Activated CD4-positive, alpha-beta memory T cell treated with anti-CD3 and anti-CD28 coated beads, Interleukin-2, amount 10 ng/mL, durations not matched to agents 7 days and 5 days (primary cell): Measurements from ENCODE around the gene NUP88. TPM values are rescaled to one million over a fixed set of nuclear protein-coding genes. Genes with fewer than 3 reads are reported as not detected.
"Not testable (repeated sequence)": the region's sequence is repeated elsewhere in the genome, so short reads cannot be mapped to it uniquely, and the experiment has no call there.

Experiments used
- CTCF ChIA-PET: fragments of 350-600 bp; sonication (Branson Sonifier 250); formaldehyde crosslinking; loops from one replicate; lab custom pipeline; 2021; ENCODE audit warnings: antibody characterized with exemption, inconsistent platforms; lab: Charles Lee
- POLR2A ChIA-PET: fragments of 350-600 bp; sonication (Branson Sonifier 250); formaldehyde crosslinking; loops from one replicate; lab custom pipeline; 2021; ENCODE audit warnings: antibody characterized with exemption; lab: Charles Lee
- DNase-seq: peaks from one replicate; pipeline ENCODE4 v3.0.0-alpha.2; 2020
- H3K27ac Mint-ChIP-seq: one replicate; pipeline ENCODE4 v1.8.0; 2021; ENCODE audit warnings: mild to moderate bottlenecking, mixed read lengths
- H3K27me3 Mint-ChIP-seq: one replicate; pipeline ENCODE4 v1.8.0; 2021; ENCODE audit warnings: mixed read lengths
- H3K36me3 Mint-ChIP-seq: one replicate; pipeline ENCODE4 v1.8.0; 2021; ENCODE audit warnings: low read depth, mixed read lengths
- H3K4me1 Mint-ChIP-seq: one replicate; pipeline ENCODE4 v1.8.0; 2021; ENCODE audit warnings: mixed read lengths
- H3K4me3 Mint-ChIP-seq: one replicate; pipeline ENCODE4 v1.8.0; 2021; ENCODE audit warnings: mild to moderate bottlenecking, mixed read lengths
- H3K9me3 Mint-ChIP-seq: one replicate; pipeline ENCODE4 v1.8.0; 2021; ENCODE audit warnings: mixed read lengths
- total RNA-seq, 2 experiments: library from RNA; stranded (reverse); gene quantifications; one replicate each; pipeline ENCODE4 v1.2.3, GENCODE V29; 2021

Gene NUP88
- total RNA-seq, 2 experiments from 2014 or later, result 80.6 to 85.9 TPM

- POLR2A ChIA-PET, result interaction anchor here (0.6 to 6.6 kb wide), 6 partner anchors 9 to 51 kb away, joined by 3 to 77 read pairs (median 4); partner anchors contain the start of genes MIS12, NUP88 and RPAIN
- DNase-seq, result peak; percentile 34
- not testable (repeated sequence) for H3K9me3 Mint-ChIP-seq, H3K27me3 Mint-ChIP-seq
- Mint-ChIP-seq H3K4me1 (peaks cover 48% of the 10 kb centered on the region), H3K27ac (peak overlapping the region; percentile 68), H3K36me3 (peaks cover 66% of the 10 kb centered on the region), H3K4me3 (peak overlapping the region; percentile 21)
- CTCF ChIA-PET, result interaction anchor here (1.1 to 1.4 kb wide), 2 partner anchors 16 to 50 kb away, joined by 3 to 5 read pairs; partner anchors contain the start of genes DERL2, NUP88 and RPAIN
Observed at GRCh38 chr17:5435781-5436315, 16.4 kb upstream of the NUP88 start.

GRCh38 chr17:5434984-5435383 is 15.5 kb upstream of the NUP88 start:
- peak overlapping the region; percentile 40 for H3K27ac Mint-ChIP-seq
- peaks cover 48% of the 10 kb centered on the region for H3K4me1 Mint-ChIP-seq
- peaks cover 71% of the 10 kb centered on the region for H3K36me3 Mint-ChIP-seq
- CTCF ChIA-PET, result interaction anchor here (1.1 kb wide), 1 partner anchor 16 kb away, joined by 5 read pairs; the partner anchor contains the start of genes NUP88 and RPAIN
- no peak for DNase-seq
- no peaks in the 10 kb centered on the region for H3K9me3 Mint-ChIP-seq
- H3K4me3 Mint-ChIP-seq, result no peak overlapping the region
- no peaks in the 10 kb centered on the region for H3K27me3 Mint-ChIP-seq
- POLR2A ChIA-PET, result interaction anchor here (1.0 to 6.6 kb wide), 3 partner anchors 8 to 20 kb away, joined by 3 to 77 read pairs (median 12); partner anchors contain the start of genes NUP88 and RPAIN

- Mint-ChIP-seq H3K9me3 (no peaks in the 10 kb centered on the region), H3K4me3 (no peak overlapping the region), H3K27ac (peak overlapping the region; percentile 2), H3K4me1 (peaks cover 26% of the 10 kb centered on the region), H3K27me3 (no peaks in the 10 kb centered on the region), H3K36me3 (peaks cover 81% of the 10 kb centered on the region)
- CTCF ChIA-PET, result no interaction called here
- DNase-seq, result no peak
- POLR2A ChIA-PET, result interaction anchor here (7.4 kb wide), 1 partner anchor 13 kb away, joined by 35 read pairs; the partner anchor contains the start of genes NUP88 and RPAIN
Observed at GRCh38 chr17:5431949-5432556, 12.6 kb upstream of the NUP88 start.

DNA sequence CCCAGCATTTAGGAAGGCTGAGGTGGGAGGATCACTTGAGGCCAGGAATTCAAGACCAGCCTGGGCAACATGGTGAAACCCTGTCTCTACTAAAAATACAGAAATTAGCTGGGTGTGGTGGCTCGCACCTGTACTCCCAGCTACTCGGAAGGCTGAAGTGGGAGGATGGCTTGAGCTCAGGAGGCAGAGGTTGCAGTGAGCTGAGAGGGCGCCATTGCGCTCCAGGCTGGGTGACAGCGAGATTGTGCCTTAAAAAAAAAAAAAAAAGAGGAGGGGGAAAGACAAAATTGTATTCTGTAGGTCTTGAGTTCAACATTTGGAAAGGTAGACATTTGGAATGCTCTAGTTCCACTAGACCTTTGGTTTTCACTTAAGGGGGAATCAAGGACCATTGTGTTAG is 11.8 kb upstream of the NUP88 start:
- H3K27ac Mint-ChIP-seq, DNase-seq, H3K4me3 Mint-ChIP-seq, H3K27me3 Mint-ChIP-seq, H3K9me3 Mint-ChIP-seq: not testable (repeated sequence)
- Mint-ChIP-seq H3K4me1 (peaks cover 18% of the 10 kb centered on the region), H3K36me3 (peaks cover 74% of the 10 kb centered on the region)
- CTCF ChIA-PET, result interaction anchor here (0.9 to 1.9 kb wide), 2 partner anchors 8 to 39 kb away, joined by 3 to 7 read pairs; partner anchors contain the start of gene C1QBP
- POLR2A ChIA-PET, result interaction anchor here (7.4 kb wide), 1 partner anchor 12 kb away, joined by 35 read pairs; the partner anchor contains the start of genes NUP88 and RPAIN

- CTCF ChIA-PET, result interaction anchor here (0.9 to 1.9 kb wide), 2 partner anchors 9 to 39 kb away, joined by 3 to 7 read pairs; partner anchors contain the start of gene C1QBP
- Mint-ChIP-seq H3K4me3 (no peak overlapping the region), H3K36me3 (peaks cover 78% of the 10 kb centered on the region), H3K9me3 (no peaks in the 10 kb centered on the region), H3K27me3 (no peaks in the 10 kb centered on the region), H3K27ac (peak overlapping the region; percentile 46), H3K4me1 (peaks cover 14% of the 10 kb centered on the region)
- DNase-seq, result no peak
- POLR2A ChIA-PET, result interaction anchor here (7.4 kb wide), 1 partner anchor 12 kb away, joined by 35 read pairs; the partner anchor contains the start of genes NUP88 and RPAIN
Observed at GRCh38 chr17:5430413-5430999, 11.0 kb upstream of the NUP88 start.

GRCh38 chr17:5429191-5429887 is 9.9 kb upstream of the NUP88 start:
- Mint-ChIP-seq H3K27ac (peak overlapping the region; percentile 9), H3K4me3 (no peak overlapping the region), H3K36me3 (peaks cover 78% of the 10 kb centered on the region), H3K9me3 (no peaks in the 10 kb centered on the region), H3K4me1 (peaks cover 10% of the 10 kb centered on the region), H3K27me3 (no peaks in the 10 kb centered on the region)
- CTCF ChIA-PET, result interaction anchor here (0.6 kb wide), 1 partner anchor 183 kb away, joined by 5 read pairs; no protein-coding TSS in a partner anchor
- no peak for DNase-seq
- POLR2A ChIA-PET, result interaction anchor here (0.9 to 7.4 kb wide), 2 partner anchors 11 to 39 kb away, joined by 3 to 35 read pairs; partner anchors contain the start of genes DHX33, NUP88 and RPAIN

DNA sequence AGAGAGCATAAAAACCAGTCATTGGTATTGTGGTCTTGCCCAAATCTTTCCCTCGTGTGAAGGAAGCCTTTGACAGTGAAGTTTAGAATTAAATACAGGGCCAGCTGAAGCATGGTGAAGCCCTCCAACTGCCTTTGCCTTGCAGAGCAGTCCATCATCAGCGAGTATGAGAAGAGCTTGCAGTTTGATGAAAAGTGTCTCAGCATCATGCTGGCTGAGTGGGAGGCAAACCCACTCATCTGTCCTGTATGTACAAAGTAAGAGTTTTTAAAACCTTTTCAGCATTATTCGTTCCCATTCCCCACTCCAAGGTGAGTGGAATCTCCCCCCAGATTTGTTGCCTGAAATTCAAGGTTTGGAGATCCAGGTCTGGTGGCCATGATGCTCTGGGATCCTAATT is 6.4 kb upstream of the NUP88 start:
- Mint-ChIP-seq H3K9me3 (no peaks in the 10 kb centered on the region), H3K27me3 (no peaks in the 10 kb centered on the region), H3K36me3 (peaks cover 67% of the 10 kb centered on the region), H3K4me1 (peaks cover 26% of the 10 kb centered on the region), H3K4me3 (no peak overlapping the region), H3K27ac (no peak overlapping the region)
- CTCF ChIA-PET, result interaction anchor here (0.6 to 3.6 kb wide), 2 partner anchors 14 to 26 kb away, joined by 4 to 25 read pairs; partner anchors contain the start of gene C1QBP
- DNase-seq, result no peak
- POLR2A ChIA-PET, result interaction anchor here (3.0 kb wide), 1 partner anchor 11 kb away, joined by 12 read pairs; no protein-coding TSS in a partner anchor

DNA sequence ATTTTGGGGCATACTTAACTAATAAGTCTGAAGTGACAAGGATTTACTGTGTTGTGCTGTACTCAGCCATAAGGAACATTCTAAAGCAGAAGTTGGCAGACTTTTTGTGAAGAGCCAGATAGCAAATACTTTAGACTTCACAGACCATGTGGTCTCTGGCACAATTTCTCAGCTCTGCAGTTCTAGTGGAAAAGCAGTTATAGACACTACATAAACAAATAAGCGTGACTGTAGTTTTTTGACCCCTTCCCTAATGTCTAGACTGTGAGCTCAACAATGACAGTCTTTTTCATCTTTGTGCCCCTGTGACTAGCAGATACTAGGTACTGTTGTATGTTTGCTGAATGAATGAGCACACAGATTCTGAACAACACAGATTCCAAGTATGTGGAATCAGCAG is 5.4 kb upstream of the NUP88 start:
- Mint-ChIP-seq H3K4me3 (no peak overlapping the region), H3K4me1 (peaks cover 29% of the 10 kb centered on the region), H3K36me3 (peaks cover 65% of the 10 kb centered on the region), H3K9me3 (no peaks in the 10 kb centered on the region), H3K27ac (no peak overlapping the region), H3K27me3 (no peaks in the 10 kb centered on the region)
- DNase-seq, result no peak
- CTCF ChIA-PET, result interaction anchor here (1.4 to 3.6 kb wide), 2 partner anchors 13 to 15 kb away, joined by 5 to 25 read pairs; partner anchors contain the start of gene C1QBP
- POLR2A ChIA-PET, result interaction anchor here (1.6 to 2.7 kb wide), 2 partner anchors 12 to 14 kb away, joined by 5 to 10 read pairs; partner anchors contain the start of gene C1QBP

- no peak overlapping the region for H3K4me3 Mint-ChIP-seq
- H3K4me1 Mint-ChIP-seq, result peaks cover 38% of the 10 kb centered on the region
- H3K9me3 Mint-ChIP-seq, result no peaks in the 10 kb centered on the region
- ChIA-PET CTCF (interaction anchor here (1.1 to 3.6 kb wide), 2 partner anchors 15 to 17 kb away, joined by 3 to 25 read pairs; partner anchors contain the start of gene C1QBP), POLR2A (interaction anchor here (0.9 to 1.5 kb wide), 3 partner anchors 9 to 18 kb away, joined by 3 to 5 read pairs (median 3); partner anchors contain the start of gene C1QBP)
- no peak for DNase-seq
- no peaks in the 10 kb centered on the region for H3K27me3 Mint-ChIP-seq
- H3K36me3 Mint-ChIP-seq, result peaks cover 51% of the 10 kb centered on the region
- H3K27ac Mint-ChIP-seq, result no peak overlapping the region
Observed at GRCh38 chr17:5422505-5422904, 3.0 kb upstream of the NUP88 start.

- peak within 1 kb of the TSS; percentile 99 for H3K27ac Mint-ChIP-seq
- ChIA-PET CTCF (interaction anchor here (1.3 to 3.6 kb wide), 2 partner anchors 15 to 20 kb away, joined by 5 to 37 read pairs; partner anchors contain the start of gene C1QBP), POLR2A (interaction anchor here (0.9 to 3.6 kb wide), 20 partner anchors 10 to 1221 kb away, joined by 3 to 77 read pairs (median 4); partner anchors contain the start of genes C1QBP, DERL2, DHX33 and MIS12)
- H3K4me1 Mint-ChIP-seq, result peaks cover 48% of the 10 kb centered on the region
- H3K27me3 Mint-ChIP-seq, result no peaks in the 10 kb centered on the region
- peak within 1 kb of the TSS; percentile 99 for H3K4me3 Mint-ChIP-seq
- peaks cover 48% of the 10 kb centered on the region for H3K36me3 Mint-ChIP-seq
- peak; percentile 90 for DNase-seq
- no peaks in the 10 kb centered on the region for H3K9me3 Mint-ChIP-seq
Observed at GRCh38 chr17:5419959-5420653, 644 bp upstream of the NUP88 start, which contains the start of gene RPAIN. TSS of gene RPAIN (plus strand) at chr17:5420182. CDS start at chr17:5420211, 29 bp downstream.

- H3K27me3 Mint-ChIP-seq, result no peaks in the 10 kb centered on the region
- no peaks in the 10 kb centered on the region for H3K9me3 Mint-ChIP-seq
- peaks cover 46% of the 10 kb centered on the region for H3K4me1 Mint-ChIP-seq
- POLR2A ChIA-PET, result interaction anchor here (0.8 to 3.6 kb wide), 23 partner anchors 9 to 1275 kb away, joined by 3 to 77 read pairs (median 5); partner anchors contain the start of genes C1QBP, CYB5D2, DERL2 and DHX33
- peaks cover 47% of the 10 kb centered on the region for H3K36me3 Mint-ChIP-seq
- peak overlapping the region; percentile 99 for H3K4me3 Mint-ChIP-seq
- H3K27ac Mint-ChIP-seq, result peak overlapping the region; percentile 99
- peak; percentile 69 for DNase-seq
- CTCF ChIA-PET, result interaction anchor here (1.3 to 3.6 kb wide), 2 partner anchors 17 to 21 kb away, joined by 5 to 37 read pairs; partner anchors contain the start of gene C1QBP
Observed at GRCh38 chr17:5418858-5419355, 555 bp downstream of the NUP88 start.
